Skeletal muscle satellite cell (primary cell): ENCODE data around the gene YPEL3.

ENCODE experiments used
- H3K27me3 ChIP-seq: 2 replicates; pipeline ENCODE4 v1.7.0; 2013; ENCODE audit warnings: low read length; ENCODE audit not compliant: control insufficient read depth, insufficient read depth
- H3K36me3 ChIP-seq: 2 replicates; pipeline ENCODE4 v1.7.0; 2013; ENCODE audit warnings: mild to moderate bottlenecking, control low read depth, low read length; ENCODE audit not compliant: insufficient read depth
- H3K4me1 ChIP-seq: 2 replicates; pipeline ENCODE4 v1.7.0; 2013; ENCODE audit warnings: low read length; ENCODE audit not compliant: control insufficient read depth, insufficient read depth
- H3K4me2 ChIP-seq: 2 replicates; pipeline ENCODE4 v1.7.0; 2013; ENCODE audit warnings: mild to moderate bottlenecking, low read length
- H3K4me3 ChIP-seq: 2 replicates; pipeline ENCODE4 v1.7.0; 2013; ENCODE audit warnings: low read length
- H3K9ac ChIP-seq: 2 replicates; pipeline ENCODE4 v1.7.0; 2013; ENCODE audit warnings: mild to moderate bottlenecking, low read depth, low read length, moderate library complexity
- H3K9me3 ChIP-seq: replicated peaks from 2 replicates; pipeline ENCODE4 v1.7.0; 2013; ENCODE audit warnings: mild to moderate bottlenecking, control low read depth, low read length

The YPEL3 gene

DNA sequence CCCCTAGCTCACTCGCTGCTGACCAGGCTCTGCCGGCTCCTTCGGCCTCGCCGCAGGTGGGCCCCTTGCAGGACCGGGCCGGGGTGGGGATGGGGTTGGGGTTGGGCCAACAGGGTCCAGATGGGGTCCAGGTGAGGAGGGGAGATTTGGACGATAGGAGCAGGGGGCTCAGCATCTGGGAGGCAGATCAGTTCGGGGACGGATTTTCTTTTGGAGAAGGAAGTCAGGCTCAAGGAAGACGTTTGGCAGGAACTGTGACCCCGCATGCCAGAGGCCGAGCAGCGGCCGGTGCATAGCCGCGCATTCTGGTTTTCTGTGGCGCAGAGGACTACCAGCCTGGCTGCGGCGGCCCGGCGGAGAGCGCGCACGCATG lies 31.3 kb downstream of the YPEL3 start:
- no peaks in the 10 kb centered on the region for H3K9me3 ChIP-seq
- H3K4me2 ChIP-seq: peak overlapping the region; percentile 92
- no peaks in the 10 kb centered on the region for H3K27me3 ChIP-seq
- peak overlapping the region; percentile 89 for H3K9ac ChIP-seq
- peak overlapping the region; percentile 76 for H3K4me3 ChIP-seq
- peaks cover 42% of the 10 kb centered on the region for H3K4me1 ChIP-seq
- H3K36me3 ChIP-seq: peaks cover 39% of the 10 kb centered on the region

- Histone ChIP-seq H3K4me1 (peaks cover 35% of the 10 kb centered on the region), H3K4me2 (peak overlapping the region; percentile 92), H3K27me3 (no peaks in the 10 kb centered on the region), H3K4me3 (peak overlapping the region; percentile 76), H3K9me3 (no peaks in the 10 kb centered on the region), H3K9ac (peak overlapping the region; percentile 89), H3K36me3 (peaks cover 33% of the 10 kb centered on the region)
These were observed 31.9 kb downstream of the YPEL3 start for GRCh38 chr16:30063893-30064728.

DNA sequence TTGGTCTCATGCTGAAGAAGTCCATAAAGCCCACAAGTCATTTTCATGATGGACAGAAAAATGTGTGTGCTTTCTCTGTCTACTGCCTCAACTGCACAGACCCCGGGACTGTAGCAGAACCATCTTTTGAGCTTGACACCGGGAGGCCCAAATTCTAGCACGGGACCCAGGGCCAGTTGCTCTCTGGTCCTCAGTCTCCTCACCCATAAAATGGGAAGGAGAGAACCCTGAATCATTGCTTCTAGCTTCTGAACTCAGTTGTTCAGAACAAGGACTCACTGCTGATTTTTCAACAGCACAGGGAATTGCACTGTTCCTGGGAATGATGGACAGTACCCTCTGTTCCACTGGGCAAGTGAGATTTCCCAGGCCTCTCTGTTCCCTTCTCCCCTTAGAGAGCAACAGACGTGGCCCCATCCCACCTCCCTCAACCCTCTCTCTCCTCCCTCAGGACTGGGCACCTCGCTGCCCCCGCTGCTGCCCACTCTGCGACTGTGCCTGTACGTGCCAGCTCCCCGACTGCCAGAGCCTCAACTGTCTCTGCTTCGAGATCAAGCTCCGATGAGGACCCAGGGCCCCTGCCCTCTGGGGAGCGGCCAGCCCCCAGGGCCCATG lies 32.6 kb downstream of the YPEL3 start:
- Histone ChIP-seq H3K4me3 (peak overlapping the region; percentile 76), H3K9me3 (no peaks in the 10 kb centered on the region), H3K27me3 (no peaks in the 10 kb centered on the region), H3K4me1 (peaks cover 28% of the 10 kb centered on the region), H3K36me3 (peaks cover 26% of the 10 kb centered on the region), H3K9ac (peak overlapping the region; percentile 89), H3K4me2 (peak overlapping the region; percentile 92)

- Histone ChIP-seq H3K36me3 (peaks cover 3% of the 10 kb centered on the region), H3K9me3 (no peaks in the 10 kb centered on the region), H3K4me2 (no peak overlapping the region), H3K27me3 (no peaks in the 10 kb centered on the region), H3K9ac (no peak overlapping the region), H3K4me1 (peaks cover 15% of the 10 kb centered on the region), H3K4me3 (no peak overlapping the region)
These were observed 35.0 kb downstream of the YPEL3 start for GRCh38 chr16:30060836-30061554.

DNA sequence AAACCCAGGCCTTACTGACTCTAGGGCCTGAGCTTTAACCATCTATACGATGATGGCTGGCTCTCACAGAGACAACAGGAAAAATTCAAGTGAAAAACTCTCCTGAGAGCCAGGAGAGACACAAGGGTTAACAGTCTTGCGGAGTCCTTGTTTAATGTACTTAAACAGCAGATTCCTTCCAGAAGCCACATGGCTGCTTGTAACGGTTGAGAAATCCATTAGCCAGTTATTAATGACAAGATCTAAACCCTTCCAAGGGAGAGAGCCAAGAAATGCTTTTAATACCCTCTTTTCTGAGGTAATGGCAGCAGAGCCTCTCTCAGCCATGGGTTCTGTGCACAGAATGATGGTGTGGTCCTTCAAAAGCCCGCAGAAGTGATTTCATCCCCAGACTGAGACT lies 35.7 kb downstream of the YPEL3 start:
- Histone ChIP-seq H3K36me3 (peaks cover 3% of the 10 kb centered on the region), H3K9me3 (no peaks in the 10 kb centered on the region), H3K27me3 (no peaks in the 10 kb centered on the region), H3K4me3 (no peak overlapping the region), H3K9ac (no peak overlapping the region), H3K4me1 (peaks cover 15% of the 10 kb centered on the region), H3K4me2 (no peak overlapping the region)

GRCh38 chr16:30054959-30055553 lies 41.0 kb downstream of the YPEL3 start:
- Histone ChIP-seq H3K4me1 (peaks cover 18% of the 10 kb centered on the region), H3K4me2 (peak overlapping the region; percentile 99), H3K9ac (no peak overlapping the region), H3K9me3 (no peaks in the 10 kb centered on the region), H3K27me3 (no peaks in the 10 kb centered on the region), H3K36me3 (peaks cover 6% of the 10 kb centered on the region), H3K4me3 (no peak overlapping the region)

DNA sequence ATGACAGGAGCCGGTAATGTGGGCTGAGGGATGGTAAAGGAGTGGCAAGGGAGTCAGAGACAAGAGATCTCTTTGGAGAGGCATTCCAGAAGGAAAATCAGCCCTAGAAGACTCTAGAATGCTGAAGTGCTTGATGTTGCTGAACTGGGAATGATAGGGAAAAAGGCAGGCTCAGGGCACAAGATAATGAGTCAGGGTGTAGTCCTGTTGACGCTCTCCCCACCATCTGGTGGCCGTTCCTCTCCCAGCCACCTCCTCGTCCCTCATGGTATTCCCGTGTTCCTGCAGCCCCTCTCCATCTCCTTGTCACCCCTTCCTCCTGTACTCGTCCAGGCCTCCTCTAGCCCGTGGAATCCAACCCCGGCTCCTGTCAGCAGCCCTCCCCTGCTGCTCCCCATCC lies 41.6 kb downstream of the YPEL3 start:
- no peaks in the 10 kb centered on the region for H3K9me3 ChIP-seq
- no peaks in the 10 kb centered on the region for H3K27me3 ChIP-seq
- no peak overlapping the region for H3K4me3 ChIP-seq
- H3K36me3 ChIP-seq: peaks cover 6% of the 10 kb centered on the region
- peaks cover 18% of the 10 kb centered on the region for H3K4me1 ChIP-seq
- H3K4me2 ChIP-seq: peak overlapping the region; percentile 99
- no peak overlapping the region for H3K9ac ChIP-seq

DNA sequence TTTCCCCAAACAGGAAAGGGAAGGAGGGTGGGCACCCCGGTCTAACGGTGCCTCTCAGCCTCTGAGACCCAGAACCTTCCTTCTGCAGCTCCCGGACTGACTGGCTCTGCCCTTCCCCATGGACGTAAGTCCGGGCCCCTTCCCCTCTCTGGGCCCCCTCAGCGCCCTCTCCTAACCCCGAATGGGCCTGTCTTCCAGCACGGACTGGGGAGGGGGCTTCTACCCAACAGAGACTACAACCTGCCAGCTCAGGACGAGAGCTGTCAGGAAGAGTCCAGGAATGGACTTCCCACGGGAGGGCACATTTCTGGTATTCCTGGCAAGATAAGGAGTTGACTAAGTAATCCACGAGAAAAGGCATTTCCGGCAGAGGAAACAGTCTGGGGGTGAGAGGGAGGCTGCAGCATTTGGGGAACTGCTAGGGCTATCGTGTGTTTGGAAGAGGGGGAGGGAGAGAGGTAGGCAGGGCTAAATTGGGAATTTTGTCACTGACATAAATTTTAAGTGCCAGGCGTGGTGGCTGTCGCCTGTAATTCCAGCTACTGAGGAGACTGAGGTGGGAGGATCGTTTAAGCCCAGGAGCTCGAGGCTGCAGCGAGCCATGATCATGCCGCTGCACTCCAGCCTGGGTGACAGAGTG lies 42.5 kb downstream of the YPEL3 start:
- Histone ChIP-seq H3K9me3 (no peaks in the 10 kb centered on the region), H3K4me2 (peak overlapping the region; percentile 99), H3K36me3 (peaks cover 6% of the 10 kb centered on the region), H3K9ac (peak overlapping the region; percentile 81), H3K4me1 (peaks cover 18% of the 10 kb centered on the region), H3K4me3 (peak overlapping the region; percentile 85), H3K27me3 (no peaks in the 10 kb centered on the region)

GRCh38 chr16:30052671-30053372 lies 43.2 kb downstream of the YPEL3 start:
- Histone ChIP-seq H3K9ac (peak overlapping the region; percentile 81), H3K36me3 (peaks cover 6% of the 10 kb centered on the region), H3K27me3 (no peaks in the 10 kb centered on the region), H3K4me1 (peaks cover 18% of the 10 kb centered on the region), H3K4me2 (peak overlapping the region; percentile 99), H3K9me3 (no peaks in the 10 kb centered on the region), H3K4me3 (peak overlapping the region; percentile 85)

GRCh38 chr16:30051518-30051917 lies 44.5 kb downstream of the YPEL3 start:
- no peaks in the 10 kb centered on the region for H3K27me3 ChIP-seq
- no peak overlapping the region for H3K9ac ChIP-seq
- peaks cover 6% of the 10 kb centered on the region for H3K36me3 ChIP-seq
- H3K4me2 ChIP-seq: no peak overlapping the region
- H3K4me1 ChIP-seq: peaks cover 18% of the 10 kb centered on the region
- no peak overlapping the region for H3K4me3 ChIP-seq
- no peaks in the 10 kb centered on the region for H3K9me3 ChIP-seq
